Thyroid gland (tissue), 4 donors: Measurements from ENCODE around the gene CYP27B1.

Experiments used
- CTCF ChIP-seq, 6 experiments: fragments of 200-600 bp in 3 of 6; fragments of 450-650 bp in 3 of 6; sonication (generic) in 3 of 6; IDR thresholded peaks; one replicate each; pipeline ENCODE4 v1.5.1; 2016 to 2019; ENCODE audit warnings: antibody characterized with exemption in 6 of 6, mild to moderate bottlenecking in 2 of 6, inconsistent platforms in 1 of 6, moderate library complexity in 1 of 6
- POLR2A ChIP-seq, 2 donors: fragments of 450-650 bp; IDR thresholded peaks; one replicate each; pipeline ENCODE4 v1.6.1; 2017; ENCODE audit warnings: antibody characterized with exemption in 2 of 2, mild to moderate bottlenecking in 2 of 2, moderate library complexity in 1 of 2

- no peak for TF ChIP-seq CTCF (IDR thresholded peaks at IDR 0.05)
- TF ChIP-seq POLR2A (IDR thresholded peaks at IDR 0.05): no peak
Measured at GRCh38 chr12:57731411-57732080, 35.3 kb downstream of the CYP27B1 start.
